SU-DHL-6 (cell line): ENCODE data around the gene PBXIP1.
A peak's percentile ranks its signal among the peaks of the same experiment; 100 is the strongest.

Experiments used
- H2AFZ ChIP-seq: fragments of 200-600 bp; sonication (generic); 2 replicates; pipeline ENCODE4 v1.6.1; 2014; ENCODE audit warnings: low read depth, mild to moderate bottlenecking, moderate library complexity, mixed read lengths, antibody characterized with exemption, low read length; ENCODE audit not compliant: severe bottlenecking
- H3F3A ChIP-seq: fragments of 200-600 bp; shearing (Covaris generic); 2 replicates; pipeline ENCODE4 v1.6.0; 2016; ENCODE audit warnings: antibody characterized with exemption, mild to moderate bottlenecking; ENCODE audit not compliant: insufficient read depth
- H3K27ac ChIP-seq: fragments of 200-600 bp; sonication (generic); 2 replicates; pipeline ENCODE4 v1.5.1; 2016; ENCODE audit warnings: low read depth, mild to moderate bottlenecking, low read length, moderate library complexity, mixed read lengths
- H3K27me3 ChIP-seq: fragments of 200-600 bp; sonication (generic), shearing (Covaris generic); 2 replicates; pipeline ENCODE4 v1.6.0; 2014; ENCODE audit warnings: mild to moderate bottlenecking, low read length
- H3K36me3 ChIP-seq: fragments of 200-600 bp; sonication (generic); 2 replicates; pipeline ENCODE4 v1.6.1; 2014; ENCODE audit warnings: mild to moderate bottlenecking, low read length, mixed read lengths
- H3K4me2 ChIP-seq: fragments of 300-600, 200-600 bp; shearing (Covaris generic), sonication (generic); 2 replicates; pipeline ENCODE4 v1.6.0; 2014; ENCODE audit warnings: low read length, low read depth, mild to moderate bottlenecking; ENCODE audit not compliant: poor library complexity, severe bottlenecking
- H3K4me3 ChIP-seq: fragments of 200-600 bp; sonication (generic); 2 replicates; pipeline ENCODE4 v1.5.1; 2014; ENCODE audit warnings: antibody characterized with exemption, low read length, mild to moderate bottlenecking, mixed read lengths; ENCODE audit not compliant: insufficient read depth, poor library complexity, severe bottlenecking
- H3K79me2 ChIP-seq: fragments of 200-600 bp; sonication (generic); 2 replicates; pipeline ENCODE4 v1.6.1; 2014; ENCODE audit warnings: mild to moderate bottlenecking, low read length, moderate library complexity; ENCODE audit not compliant: insufficient read depth
- H3K9ac ChIP-seq: fragments of 200-600 bp; sonication (generic); 2 replicates; pipeline ENCODE4 v1.7.0; 2014; ENCODE audit warnings: mild to moderate bottlenecking, low read length
- H3K9me2 ChIP-seq: fragments of 200-600 bp; sonication (generic); replicated peaks from 2 replicates; pipeline ENCODE4 v1.6.1; 2014; ENCODE audit warnings: low read length; ENCODE audit not compliant: insufficient read depth
- H3K9me3 ChIP-seq: fragments of 200-600 bp; sonication (generic); 2 replicates; pipeline ENCODE4 v1.6.1; 2014; ENCODE audit warnings: low read length, mixed read lengths; ENCODE audit not compliant: insufficient read depth
- H4K20me1 ChIP-seq: fragments of 200-600 bp; sonication (generic); 2 replicates; pipeline ENCODE4 v1.6.1; 2014; ENCODE audit warnings: low read depth, mild to moderate bottlenecking, antibody characterized with exemption, low read length, moderate library complexity, mixed read lengths
- EZH2phosphoT487 ChIP-seq: fragments of 200-600 bp; sonication (generic), shearing (Covaris generic); conservative IDR thresholded peaks from 2 replicates; pipeline ENCODE4 v1.6.1; 2018; ENCODE audit warnings: mild to moderate bottlenecking, antibody characterized with exemption, low read length, moderate library complexity, mixed read lengths
- TF ChIP-seq, protein P1 (sequence below): fragments of 200-600 bp; sonication (generic); IDR thresholded peaks from one replicate; pipeline ENCODE4 v1.5.1; 2017; ENCODE audit warnings: antibody characterized with exemption, mild to moderate bottlenecking, low read length, moderate library complexity; ENCODE audit not compliant: insufficient read depth, poor library complexity, severe bottlenecking

The PBXIP1 gene

DNA sequence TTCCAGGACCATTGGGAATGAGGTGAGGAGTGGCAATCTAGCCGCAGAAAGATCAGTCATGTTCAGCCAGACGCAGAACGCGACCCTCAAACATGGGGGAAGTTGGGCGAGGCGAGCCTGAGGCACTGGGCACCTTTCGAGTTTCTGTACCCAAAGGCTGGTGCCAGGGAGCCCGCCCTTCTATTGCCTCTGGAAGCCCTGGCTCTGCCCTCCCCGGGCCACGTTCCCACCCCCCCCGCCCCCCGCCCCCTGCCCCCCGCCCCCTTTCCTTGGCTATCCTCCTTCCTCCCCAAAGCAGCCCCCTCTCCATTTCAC lies 44.5 kb upstream of the PBXIP1 start:
- H3K9ac ChIP-seq: peak overlapping the region; percentile 38; the same call in 1 of the 2 replicates
- no peaks in the 10 kb centered on the region for H4K20me1 ChIP-seq
- no peaks in the 10 kb centered on the region for H3K36me3 ChIP-seq
- H3K9me2 ChIP-seq: no peaks in the 10 kb centered on the region
- H3K9me3 ChIP-seq: no peaks in the 10 kb centered on the region
- H3K79me2 ChIP-seq: no peaks in the 10 kb centered on the region
- peaks cover 16% of the 10 kb centered on the region for H3F3A ChIP-seq
- no peaks in the 10 kb centered on the region for H3K27me3 ChIP-seq
- H2AFZ ChIP-seq: no peak overlapping the region
- peak overlapping the region; percentile 50 for H3K4me3 ChIP-seq
- TF ChIP-seq EZH2phosphoT487: no peak
- TF ChIP-seq, protein P1, sequence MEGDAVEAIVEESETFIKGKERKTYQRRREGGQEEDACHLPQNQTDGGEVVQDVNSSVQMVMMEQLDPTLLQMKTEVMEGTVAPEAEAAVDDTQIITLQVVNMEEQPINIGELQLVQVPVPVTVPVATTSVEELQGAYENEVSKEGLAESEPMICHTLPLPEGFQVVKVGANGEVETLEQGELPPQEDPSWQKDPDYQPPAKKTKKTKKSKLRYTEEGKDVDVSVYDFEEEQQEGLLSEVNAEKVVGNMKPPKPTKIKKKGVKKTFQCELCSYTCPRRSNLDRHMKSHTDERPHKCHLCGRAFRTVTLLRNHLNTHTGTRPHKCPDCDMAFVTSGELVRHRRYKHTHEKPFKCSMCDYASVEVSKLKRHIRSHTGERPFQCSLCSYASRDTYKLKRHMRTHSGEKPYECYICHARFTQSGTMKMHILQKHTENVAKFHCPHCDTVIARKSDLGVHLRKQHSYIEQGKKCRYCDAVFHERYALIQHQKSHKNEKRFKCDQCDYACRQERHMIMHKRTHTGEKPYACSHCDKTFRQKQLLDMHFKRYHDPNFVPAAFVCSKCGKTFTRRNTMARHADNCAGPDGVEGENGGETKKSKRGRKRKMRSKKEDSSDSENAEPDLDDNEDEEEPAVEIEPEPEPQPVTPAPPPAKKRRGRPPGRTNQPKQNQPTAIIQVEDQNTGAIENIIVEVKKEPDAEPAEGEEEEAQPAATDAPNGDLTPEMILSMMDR: no peak
- peak overlapping the region; percentile 69 for H3K4me2 ChIP-seq
- H3K27ac ChIP-seq: peak overlapping the region; percentile 50

DNA sequence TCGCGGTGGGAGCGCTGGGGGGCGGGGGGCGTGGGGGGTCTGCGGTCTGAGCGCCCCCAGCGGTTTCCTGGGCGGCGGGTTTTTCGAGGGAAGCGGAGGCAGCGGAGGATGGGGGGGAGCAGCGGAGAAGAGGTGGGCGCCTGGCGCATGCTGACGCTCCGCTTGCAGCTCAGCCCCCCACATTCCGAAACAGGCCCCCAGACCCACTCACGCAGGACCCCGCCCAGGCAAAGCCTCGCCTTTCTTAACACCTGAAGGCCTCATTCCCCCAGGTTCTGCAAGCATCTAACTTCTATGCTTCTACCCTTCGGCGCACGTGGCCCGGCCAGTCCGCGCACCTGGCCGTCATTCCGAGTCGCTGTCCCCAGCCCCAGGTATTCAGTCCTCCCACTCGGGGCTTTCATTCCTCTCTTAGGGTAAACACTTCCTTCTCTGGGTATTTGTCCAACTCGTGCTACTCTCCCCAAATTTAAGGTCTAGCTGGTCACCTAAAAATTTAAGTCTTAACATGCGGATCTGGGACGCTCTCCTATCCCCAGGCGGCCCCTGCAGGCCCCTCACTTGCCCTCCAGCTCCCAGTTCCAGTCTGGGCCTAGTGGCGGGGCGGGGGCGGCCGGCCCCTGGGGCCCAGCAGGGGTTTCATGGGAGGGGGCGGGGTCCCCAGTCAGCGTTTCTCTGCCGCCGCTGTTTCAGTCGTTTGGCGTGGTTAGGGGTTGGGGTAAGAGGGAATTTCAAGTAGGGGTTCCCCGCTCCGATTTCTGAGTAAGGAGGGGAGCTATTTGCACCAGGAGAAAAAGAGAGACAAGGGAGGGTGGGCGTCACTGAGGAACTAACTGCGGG lies 43.9 kb upstream of the PBXIP1 start:
- H3K9me3 ChIP-seq: no peaks in the 10 kb centered on the region
- H3K9ac ChIP-seq: peak overlapping the region; percentile 25
- H3K4me3 ChIP-seq: peak overlapping the region; percentile 40
- no peaks in the 10 kb centered on the region for H3K9me2 ChIP-seq
- H4K20me1 ChIP-seq: no peaks in the 10 kb centered on the region
- H3K4me2 ChIP-seq: peak overlapping the region; percentile 60
- H2AFZ ChIP-seq: no peak overlapping the region
- peak; percentile 93; the same call in 1 of the 2 replicates for TF ChIP-seq EZH2phosphoT487
- TF ChIP-seq, protein P1: no peak
- peak overlapping the region; percentile 50 for H3K27ac ChIP-seq
- H3K79me2 ChIP-seq: no peaks in the 10 kb centered on the region
- H3K36me3 ChIP-seq: no peaks in the 10 kb centered on the region
- H3F3A ChIP-seq: peaks cover 16% of the 10 kb centered on the region
- H3K27me3 ChIP-seq: no peaks in the 10 kb centered on the region

DNA sequence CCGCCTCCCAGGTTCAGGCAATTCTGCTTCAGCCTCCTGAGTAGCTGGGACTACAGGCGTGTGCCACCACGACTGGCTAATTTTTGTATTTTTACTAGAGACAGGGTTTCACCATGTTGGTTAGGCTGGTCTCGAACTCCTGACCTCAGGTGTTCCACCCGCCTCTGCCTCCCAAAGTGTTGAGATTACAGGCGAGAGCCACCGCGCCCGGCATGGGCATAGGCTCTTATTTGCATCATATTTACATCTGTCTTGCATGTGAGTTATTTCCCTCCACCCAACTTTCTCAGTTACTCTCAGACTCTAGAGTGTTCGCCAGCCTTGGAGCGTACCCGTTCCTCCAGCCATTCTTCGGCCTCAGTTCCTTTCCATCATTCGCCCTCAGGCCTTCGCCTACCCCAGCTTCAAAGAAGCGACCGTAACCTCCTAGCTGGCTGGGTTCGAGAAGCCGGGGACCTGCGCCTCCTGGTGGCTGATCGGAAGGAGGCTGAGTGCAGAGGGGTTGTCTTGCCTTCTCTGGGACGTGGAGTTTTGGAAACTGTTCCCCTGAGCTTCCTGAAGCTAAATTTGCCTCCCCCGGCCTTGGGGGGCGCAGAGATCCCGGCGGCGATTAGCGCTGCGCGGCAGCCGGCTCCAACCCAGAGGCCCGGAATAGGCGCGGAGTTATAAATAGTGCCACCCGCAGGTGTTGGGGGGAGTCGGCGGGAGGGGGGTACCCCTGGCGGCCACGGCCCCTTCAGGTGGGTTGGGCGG lies 43.1 kb upstream of the PBXIP1 start:
- no peaks in the 10 kb centered on the region for H3K9me3 ChIP-seq
- H3K9ac ChIP-seq: no peak overlapping the region
- no peaks in the 10 kb centered on the region for H3K9me2 ChIP-seq
- peak overlapping the region; percentile 60 for H3K4me2 ChIP-seq
- no peaks in the 10 kb centered on the region for H3K79me2 ChIP-seq
- H4K20me1 ChIP-seq: no peaks in the 10 kb centered on the region
- no peaks in the 10 kb centered on the region for H3K27me3 ChIP-seq
- TF ChIP-seq EZH2phosphoT487: no peak
- TF ChIP-seq, protein P1: peak; percentile 96
- peak overlapping the region; percentile 30 for H3K4me3 ChIP-seq
- no peak overlapping the region for H2AFZ ChIP-seq
- no peak overlapping the region for H3K27ac ChIP-seq
- H3F3A ChIP-seq: peaks cover 16% of the 10 kb centered on the region
- H3K36me3 ChIP-seq: no peaks in the 10 kb centered on the region
